Measurements from ENCODE around the gene MFSD12. TPM values are rescaled to one million over a fixed set of nuclear protein-coding genes. Genes with fewer than 3 reads are reported as not detected.

MFSD12 gene
- total and polyA plus RNA-seq, 11 donors, result 15.7 to 62.8 (median 23.4) TPM

- DNase-seq (no peak), ATAC-seq (no peak)
- Histone ChIP-seq H3K9me3 (no peaks in the 10 kb centered on the region), H3K27ac (no peak overlapping the region), H3K4me3 (no peak overlapping the region), H3K36me3 (peaks cover 0 to 9% (median 2%) of the 10 kb centered on the region in 9 donors), H3K4me1 (peaks cover 4 to 41% (median 21%) of the 10 kb centered on the region in 12 donors), H3K27me3 (no peaks in the 10 kb centered on the region)
- TF ChIP-seq POLR2A (IDR thresholded peaks at IDR 0.05) (no peak), CTCF (IDR thresholded peaks at IDR 0.05) (no peak)
- intact Hi-C loops (cut with DNase I), result no loop called here
- WGBS, 4 donors, result 74 to 80% (median 78%) methylated on average over 5 of the region's 5 CpGs
Measured at GRCh38 chr19:3504735-3505134, 52.7 kb downstream of the MFSD12 start.

- H3K4me1 ChIP-seq, result peaks cover 4 to 40% (median 26%) of the 10 kb centered on the region in 12 donors
- WGBS, 4 donors, result 73 to 78% (median 74%) methylated on average over 11 to 13 of the region's 13 CpGs
- no peak overlapping the region for H3K27ac ChIP-seq
- H3K27me3 ChIP-seq, result no peaks in the 10 kb centered on the region
- H3K36me3 ChIP-seq, result no peaks in the 10 kb centered on the region
- ATAC-seq (no peak), DNase-seq (no peak)
- intact Hi-C loops (cut with DNase I), result no loop called here
- TF ChIP-seq POLR2A (IDR thresholded peaks at IDR 0.05) (no peak), CTCF (IDR thresholded peaks at IDR 0.05) (no peak)
- H3K9me3 ChIP-seq, result no peaks in the 10 kb centered on the region
- no peak overlapping the region for H3K4me3 ChIP-seq
Measured at GRCh38 chr19:3503036-3503572, 54.3 kb downstream of the MFSD12 start.

GRCh38 chr19:3501780-3502179, 55.6 kb downstream of the MFSD12 start:
- H3K36me3 ChIP-seq, result peaks cover 0 to 4% (median 0%) of the 10 kb centered on the region in 9 donors
- intact Hi-C loops (cut with DNase I), result no loop called here
- no peaks in the 10 kb centered on the region for H3K27me3 ChIP-seq
- WGBS, 4 donors, result 85 to 92% (median 87%) methylated on average over 3 of the region's 3 CpGs
- DNase-seq, result no peak
- ATAC-seq, result no peak
- H3K9me3 ChIP-seq, result no peaks in the 10 kb centered on the region
- no peak overlapping the region for H3K27ac ChIP-seq
- no peak overlapping the region for H3K4me3 ChIP-seq
- peaks cover 0 to 28% (median 15%) of the 10 kb centered on the region in 12 donors for H3K4me1 ChIP-seq
- TF ChIP-seq POLR2A (IDR thresholded peaks at IDR 0.05) (no peak), CTCF (IDR thresholded peaks at IDR 0.05) (no peak)

- Histone ChIP-seq H3K36me3 (peaks cover 0 to 14% (median 11%) of the 10 kb centered on the region in 9 donors), H3K27ac (peak within 1 kb of the TSS; percentile 84 to 98 (median 95)), H3K27me3 (no peaks in the 10 kb centered on the region), H3K4me1 (peaks cover 0 to 27% (median 15%) of the 10 kb centered on the region in 12 donors), H3K4me3 (peak within 1 kb of the TSS; percentile 67 to 99 (median 92)), H3K9me3 (no peaks in the 10 kb centered on the region)
- intact Hi-C loops (cut with DNase I), result no loop called here
- DNase-seq, result peak; percentile 95 to 97 (median 96)
- no peak for TF ChIP-seq CTCF (IDR thresholded peaks at IDR 0.05)
- no peak for TF ChIP-seq POLR2A (IDR thresholded peaks at IDR 0.05)
- ATAC-seq, result peak; percentile 93 to 97 (median 94)
- 0% methylated on average over 46 to 52 of the region's 52 CpGs for WGBS, 4 donors
Measured at GRCh38 chr19:3500429-3501101, 56.8 kb downstream of the MFSD12 start, which contains the start of gene DOHH. Gene DOHH, minus strand, starts transcription at chr19:3500674. Its CDS starts 3,860 bp downstream, at chr19:3496814.

Measured in heart left ventricle (tissue), 16 donors.